Superior temporal gyrus (tissue), 1 donor: ENCODE results near the gene CCDC197.
A peak's percentile ranks its signal among the peaks of the same experiment; 100 is the strongest.

Experiments used
- DNase-seq: peaks from one replicate; pipeline ENCODE4 v3.0.0-alpha.2; 2016; ENCODE audit errors: extremely low spot score

Gene CCDC197

DNA sequence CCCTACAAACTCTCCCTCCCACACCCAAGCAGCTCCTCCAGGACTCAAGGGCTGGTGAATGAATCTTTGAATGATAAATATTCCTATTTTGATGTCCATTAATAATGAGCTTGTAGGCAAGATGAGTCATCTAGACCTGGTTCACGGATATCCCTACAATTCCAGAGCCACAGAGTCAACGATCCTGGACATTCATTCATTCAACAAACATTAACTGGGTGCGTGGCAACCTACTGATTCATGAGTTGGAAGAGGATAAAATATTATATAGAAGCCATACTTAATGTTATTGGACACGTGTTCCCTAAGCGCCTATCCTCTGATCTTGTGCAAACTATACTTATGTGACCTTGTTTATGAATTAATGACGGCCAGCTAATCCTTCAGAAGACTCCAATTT, 28.6 kb downstream of the CCDC197 start:
- no peak for DNase-seq

DNA sequence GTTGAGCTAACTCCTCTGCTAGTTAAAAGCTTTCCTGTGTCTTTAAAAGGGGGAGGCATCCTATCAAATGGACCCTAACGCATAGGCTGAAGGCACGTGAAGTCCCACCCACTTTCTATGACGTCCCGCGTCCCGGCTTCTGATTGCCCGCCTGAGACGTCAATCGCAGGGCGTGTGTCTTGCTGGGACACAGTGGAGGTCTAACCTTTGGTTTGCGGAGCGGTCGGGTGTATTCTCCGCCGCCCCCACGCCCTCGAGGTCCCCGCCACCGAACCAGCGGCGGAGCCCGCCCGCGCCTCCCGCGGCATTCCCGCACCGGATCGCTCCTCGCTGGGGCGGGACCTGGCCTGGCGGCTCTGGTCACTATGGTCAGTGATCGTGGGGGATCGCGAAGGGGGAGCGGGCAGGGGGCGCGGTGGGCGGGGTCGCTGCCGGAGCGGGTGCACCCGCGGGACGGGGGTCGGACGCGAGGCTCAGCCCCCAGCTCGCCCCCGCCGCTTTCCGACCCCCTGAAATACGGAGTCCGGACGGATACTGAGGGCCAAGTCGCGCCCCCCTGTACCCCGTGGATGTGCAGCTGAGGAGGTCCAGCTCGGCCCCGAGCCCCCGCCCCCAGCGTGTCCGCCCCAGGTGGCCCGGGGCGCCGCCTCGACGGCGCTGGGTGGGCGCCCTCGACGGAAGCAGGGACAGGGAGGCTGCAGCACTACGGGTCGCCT, 29.2 kb downstream of the CCDC197 start, which contains the start of gene OTUB2:
Gene OTUB2, plus strand, starts transcription at position 168 of the 716 bp plus-strand sequence. Its CDS starts 198 bp downstream, at position 366.
- DNase-seq, result peak; percentile 100

- DNase-seq, result no peak
These were observed 29.9 kb downstream of the CCDC197 start for GRCh38 chr14:94026889-94027469.

GRCh38 chr14:94027566-94028449, 30.7 kb downstream of the CCDC197 start:
- no peak for DNase-seq

DNA sequence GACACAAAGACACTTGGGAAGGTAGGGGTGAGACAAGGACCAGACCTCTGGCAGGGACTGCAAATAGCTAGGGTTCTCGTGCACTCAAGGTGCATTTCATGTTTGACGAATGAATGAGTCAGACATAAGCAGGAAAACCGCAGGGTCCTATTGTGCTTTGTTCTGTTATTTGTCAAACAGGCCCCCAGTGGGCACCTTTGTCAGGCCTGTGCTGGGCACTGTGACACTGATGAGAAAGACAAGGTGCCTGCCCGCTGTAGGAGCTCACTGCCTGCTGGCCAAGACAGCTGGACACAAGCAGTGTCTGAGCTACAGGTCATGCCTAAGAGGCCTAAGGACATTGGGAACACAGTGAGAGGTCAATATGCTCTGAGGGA, 31.3 kb downstream of the CCDC197 start:
- no peak for DNase-seq

GRCh38 chr14:94029265-94029664, 32.2 kb downstream of the CCDC197 start:
- no peak for DNase-seq

GRCh38 chr14:94029671-94030203, 32.6 kb downstream of the CCDC197 start:
- DNase-seq, result no peak

DNA sequence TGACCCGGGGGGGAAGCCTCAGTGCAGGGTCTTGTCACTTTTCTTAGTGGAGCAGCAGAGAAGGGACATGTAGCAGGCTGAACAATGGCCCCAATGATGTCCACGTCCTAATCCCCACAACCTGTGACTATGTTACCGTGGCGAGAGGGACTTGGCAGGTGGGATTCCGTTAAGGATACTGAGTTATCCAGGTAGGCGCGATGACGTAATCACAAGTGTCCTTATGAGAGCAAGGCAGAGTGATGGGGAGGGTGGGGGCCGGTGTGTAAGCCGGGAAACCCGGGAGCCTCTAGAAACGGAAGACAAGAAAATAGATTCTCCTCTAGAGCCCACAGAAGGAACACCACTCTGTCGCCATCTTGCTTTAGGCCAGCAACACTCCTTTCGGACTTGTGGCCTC, 33.5 kb downstream of the CCDC197 start:
- DNase-seq, result no peak

DNA sequence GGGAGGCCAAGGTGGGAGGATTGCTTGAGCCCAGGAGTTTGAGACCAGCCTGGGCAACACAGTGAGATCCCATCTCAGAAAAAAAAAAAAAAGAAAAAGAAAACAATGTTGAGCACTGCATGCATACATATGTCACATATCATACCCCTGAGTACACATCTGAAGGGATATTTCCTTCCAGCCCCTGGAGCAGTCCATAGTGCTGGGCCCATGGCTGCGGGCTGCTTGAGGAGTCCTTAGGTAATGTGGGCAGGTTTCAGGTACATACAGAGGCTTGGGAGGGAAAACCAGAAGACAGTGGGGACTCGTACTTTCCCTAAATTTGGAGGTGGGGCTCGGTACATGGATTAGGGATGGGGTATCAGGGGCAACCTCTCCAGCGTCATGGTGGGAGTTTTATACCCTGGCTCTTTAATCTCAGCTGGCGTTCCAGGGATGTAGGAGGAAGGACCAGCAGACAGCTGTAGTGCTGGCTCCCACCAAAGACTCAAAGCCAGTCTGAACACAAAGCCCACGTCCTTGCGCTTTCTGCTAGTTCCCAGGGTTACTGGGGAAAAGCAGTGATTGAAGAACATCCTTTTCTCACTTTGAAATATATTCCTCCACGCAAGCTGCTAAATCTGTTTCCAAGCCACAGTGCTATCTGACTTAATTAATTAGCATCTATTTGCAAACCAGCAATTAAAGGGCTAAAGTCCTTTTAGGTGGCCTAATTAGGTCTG, 34.2 kb downstream of the CCDC197 start:
- no peak for DNase-seq

DNA sequence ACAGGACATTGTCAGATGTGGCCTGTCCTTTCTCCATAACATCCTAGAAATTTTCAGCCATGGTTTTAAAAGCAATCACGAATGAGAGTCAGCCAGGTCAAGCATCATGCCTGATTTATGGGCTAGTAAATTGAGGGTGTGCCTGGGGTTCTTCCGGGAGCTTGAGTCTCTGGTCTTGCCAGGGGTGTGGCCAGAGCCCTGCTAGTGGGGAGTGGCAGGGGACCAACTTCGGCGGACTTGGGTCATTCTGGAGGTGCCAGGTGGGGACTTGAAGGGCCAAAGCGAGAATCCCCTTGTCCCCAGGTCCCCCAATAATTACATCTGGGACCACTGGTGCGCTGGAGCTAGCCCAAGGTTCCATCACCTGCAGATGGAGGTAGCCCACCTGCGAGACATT, 34.8 kb downstream of the CCDC197 start:
- DNase-seq, result no peak

- no peak for DNase-seq
These were observed 37.8 kb downstream of the CCDC197 start for GRCh38 chr14:94034886-94035285.

DNA sequence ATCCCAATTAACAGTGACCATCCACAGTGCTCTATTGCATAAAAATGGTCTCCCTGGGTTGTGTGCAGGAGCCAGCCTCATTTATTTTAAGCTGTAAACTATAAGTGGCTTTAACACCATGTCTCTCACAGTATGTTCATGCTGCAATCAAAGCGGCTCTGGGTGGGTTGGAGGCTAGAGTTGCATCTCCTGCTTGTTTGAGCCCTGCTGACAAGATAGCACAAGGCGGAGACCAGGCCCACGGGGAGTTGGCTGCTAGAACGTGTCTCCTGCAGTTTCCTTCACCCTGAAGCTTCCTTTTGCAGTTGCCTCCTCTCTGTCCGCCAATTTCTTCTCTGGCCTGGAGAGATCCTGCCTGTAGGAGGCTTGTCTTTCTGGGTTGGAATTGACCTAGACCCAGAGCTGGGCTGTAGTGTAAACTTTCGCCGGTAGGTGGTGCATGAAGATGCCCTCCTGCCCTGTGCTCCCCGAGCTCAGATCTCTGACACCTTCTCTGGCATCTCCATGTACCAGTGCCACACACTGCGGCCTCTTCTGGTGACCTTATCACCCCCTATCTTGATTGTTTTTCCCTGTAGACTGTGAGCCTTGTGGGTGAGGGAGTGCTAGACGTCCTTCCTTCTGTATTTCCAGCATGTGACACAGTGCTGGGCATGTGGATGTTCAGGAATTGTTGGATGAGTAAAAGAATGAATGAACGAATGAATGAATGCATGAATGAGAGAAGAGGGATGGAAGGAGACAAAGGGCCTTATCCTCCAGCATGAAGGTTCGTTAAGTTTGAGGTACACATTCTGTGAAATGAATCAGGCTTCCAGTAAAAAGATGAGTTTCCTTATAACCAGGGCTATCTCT, 39.4 kb downstream of the CCDC197 start:
- peak; percentile 77 for DNase-seq

DNA sequence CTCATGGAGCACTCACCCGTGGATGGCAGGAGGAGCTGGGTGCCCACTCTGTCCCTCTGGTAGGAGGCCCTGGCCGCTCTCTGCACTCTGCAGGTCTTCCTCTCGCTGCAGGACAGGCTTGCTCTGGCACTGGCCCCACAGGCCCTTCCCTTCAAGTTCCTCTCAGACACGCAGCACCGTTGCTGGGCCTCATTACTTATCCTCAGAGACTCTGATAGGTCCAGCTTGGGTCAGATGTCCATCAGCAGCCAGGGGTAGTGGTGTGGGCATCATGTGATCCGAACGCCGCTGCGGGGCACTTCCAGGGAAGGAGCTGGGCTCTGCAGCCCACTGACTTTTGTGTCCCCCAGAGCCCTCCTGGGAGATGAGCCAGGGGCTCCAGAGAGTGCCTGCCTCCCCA, 40.9 kb downstream of the CCDC197 start:
- no peak for DNase-seq

DNA sequence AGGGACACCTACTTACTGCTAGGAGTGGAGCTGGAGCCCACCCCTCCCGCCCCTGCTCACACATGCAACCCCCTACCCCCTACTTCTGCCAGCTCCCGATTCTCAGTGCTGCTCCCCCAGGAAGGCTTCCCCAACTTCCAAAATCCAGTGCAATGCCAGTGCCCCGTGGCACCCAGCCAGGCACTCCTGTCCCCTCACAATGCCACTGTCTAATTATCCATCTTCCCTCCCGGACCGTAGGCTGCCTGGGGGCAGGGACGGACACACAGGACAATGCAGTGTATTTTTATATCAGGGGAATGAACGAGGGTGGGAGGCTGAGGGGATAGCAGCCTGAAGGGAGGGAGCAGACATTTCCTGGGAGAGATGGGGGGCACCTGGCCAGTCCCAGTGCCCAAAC, 41.4 kb downstream of the CCDC197 start:
- no peak for DNase-seq

- no peak for DNase-seq
These were observed 42.0 kb downstream of the CCDC197 start for GRCh38 chr14:94038921-94039629.

GRCh38 chr14:94040247-94040646, 43.1 kb downstream of the CCDC197 start:
- DNase-seq, result no peak

DNA sequence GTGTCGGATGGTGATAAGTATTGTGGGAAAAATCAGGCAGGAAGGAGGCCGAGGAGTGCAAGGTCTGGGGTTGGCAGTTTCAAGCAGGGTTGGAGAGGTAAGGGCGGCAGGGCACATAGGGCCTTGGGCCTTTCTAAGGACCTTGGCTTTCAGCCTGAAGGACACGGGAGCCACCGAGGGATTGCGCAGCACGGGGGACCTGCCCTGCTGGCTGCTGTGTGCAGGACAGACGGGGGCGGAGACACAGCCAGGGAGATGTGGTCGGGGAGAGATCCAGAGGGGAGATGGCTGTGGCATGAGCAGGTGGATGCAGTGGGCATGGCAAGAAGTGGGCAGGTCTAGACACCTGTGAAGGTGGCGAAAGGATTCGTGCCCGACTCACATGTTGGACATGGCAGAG, 43.7 kb downstream of the CCDC197 start:
- no peak for DNase-seq

- DNase-seq, result no peak
These were observed 44.6 kb downstream of the CCDC197 start for GRCh38 chr14:94041551-94042346.

- no peak for DNase-seq
These were observed 45.5 kb downstream of the CCDC197 start for GRCh38 chr14:94042433-94043091.
